Common myeloid progenitor, CD34-positive (primary cell): ENCODE measurements around the gene IQCC.

Source experiments
- CTCF ChIA-PET: fragments of 350-600 bp; sonication (Branson Sonifier 250); formaldehyde crosslinking; loops from one replicate; lab custom pipeline; 2021; ENCODE audit warnings: antibody characterized with exemption; lab: Charles Lee
- POLR2A ChIA-PET: fragments of 350-600 bp; sonication (Branson Sonifier 250); formaldehyde crosslinking; loops from one replicate; lab custom pipeline; 2021; ENCODE audit warnings: antibody characterized with exemption; lab: Charles Lee
- DNase-seq, 3 donors: peaks; one replicate each; pipeline versions ENCODE4 v3.0.0 to v3.0.0-alpha.2; 2013
- H3K27ac ChIP-seq, 2 experiments: 1 replicate in 1 of 2; 2 replicates in 1 of 2; pipeline ENCODE4 v1.7.0; 2013; ENCODE audit warnings: inconsistent platforms in 2 of 2, low read length in 2 of 2, mild to moderate bottlenecking in 2 of 2, low read depth in 1 of 2, moderate library complexity in 1 of 2; ENCODE audit not compliant: severe bottlenecking in 2 of 2, insufficient read depth in 1 of 2, poor library complexity in 1 of 2
- H3K27me3 ChIP-seq, 5 experiments: replicated peaks in 2 of 5; 1 replicate in 3 of 5; 2 replicates in 2 of 5; pipeline versions ENCODE4 v1.6.1 to v1.7.0; 2013; ENCODE audit warnings: low read length in 4 of 5, mild to moderate bottlenecking in 2 of 5, moderate library complexity in 2 of 5, inconsistent platforms in 1 of 5; ENCODE audit not compliant: insufficient read depth in 5 of 5, control insufficient read depth in 4 of 5
- H3K36me3 ChIP-seq, 4 experiments: 1 replicate in 2 of 4; 2 replicates in 2 of 4; pipeline versions ENCODE4 v1.6.1 to v1.7.0; 2013; ENCODE audit warnings: low read length in 3 of 4, control low read depth in 1 of 4, mild to moderate bottlenecking in 1 of 4; ENCODE audit not compliant: control insufficient read depth in 4 of 4, insufficient read depth in 4 of 4
- H3K4me1 ChIP-seq, 4 experiments: 1 replicate in 3 of 4; 2 replicates in 1 of 4; pipeline versions ENCODE4 v1.6.1 to v1.7.1; 2013; ENCODE audit warnings: low read length in 3 of 4, mild to moderate bottlenecking in 3 of 4, control low read depth in 1 of 4, inconsistent platforms in 1 of 4, moderate library complexity in 1 of 4; ENCODE audit not compliant: control insufficient read depth in 4 of 4, insufficient read depth in 4 of 4; ENCODE audit errors: control extremely low read depth in 1 of 4
- H3K4me3 ChIP-seq, 7 experiments: 1 replicate in 4 of 7; 2 replicates in 3 of 7; pipeline versions ENCODE4 v1.5.1 to v1.7.0; 2013; ENCODE audit warnings: mild to moderate bottlenecking in 7 of 7, low read length in 6 of 7, moderate library complexity in 6 of 7, inconsistent platforms in 2 of 7, low read depth in 2 of 7, control low read depth in 1 of 7; ENCODE audit not compliant: insufficient read depth in 4 of 7, control insufficient read depth in 1 of 7; ENCODE audit errors: extremely low read depth in 1 of 7
- H3K9me3 ChIP-seq, 5 experiments: 1 replicate in 4 of 5; 2 replicates in 1 of 5; pipeline versions ENCODE4 v1.6.1 to v1.7.1; 2013; ENCODE audit warnings: low read length in 4 of 5, mild to moderate bottlenecking in 2 of 5, inconsistent platforms in 1 of 5, low read depth in 1 of 5, moderate library complexity in 1 of 5; ENCODE audit not compliant: control insufficient read depth in 4 of 5, insufficient read depth in 2 of 5; ENCODE audit errors: control extremely low read depth in 1 of 5
- WGBS: methylation state at CpG from one replicate; pipeline ENCODE4 v1.1.5; 2013; ENCODE audit not compliant: insufficient coverage; 5-methylcytosine and 5-hydroxymethylcytosine counted together

Gene IQCC

DNA sequence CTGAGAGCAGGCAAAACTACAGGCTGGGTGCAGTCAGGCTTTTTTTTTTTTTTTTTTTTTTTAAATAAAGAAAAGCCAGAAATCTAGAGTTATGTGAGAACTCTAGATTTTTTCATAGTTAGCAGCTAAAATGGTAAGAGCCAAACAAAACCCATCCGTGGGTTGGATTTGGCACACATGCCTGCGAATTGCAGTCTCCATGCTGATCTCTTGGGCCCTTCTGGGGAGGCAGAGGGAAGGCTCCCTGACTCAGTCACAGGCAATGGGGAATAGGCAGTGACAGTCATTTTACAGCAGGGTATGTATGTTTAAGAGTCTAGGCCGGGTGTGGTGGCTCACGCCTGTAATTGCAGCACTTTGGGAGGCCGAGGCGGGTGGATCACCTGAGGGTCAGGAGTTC, 23.4 kb upstream of the IQCC start:
- Histone ChIP-seq H3K4me3 (no peak overlapping the region), H3K9me3 (no peaks in the 10 kb centered on the region), H3K27ac (no peak overlapping the region), H3K27me3 (no peaks in the 10 kb centered on the region), H3K36me3 (peaks cover 12 to 52% (median 31%) of the 10 kb centered on the region in 4 experiments), H3K4me1 (peaks cover 0 to 48% (median 35%) of the 10 kb centered on the region in 4 experiments)
- ChIA-PET POLR2A (no interaction called here), CTCF (interaction anchor here (1.1 to 1.4 kb wide), 4 partner anchors 8 to 34 kb away, joined by 3 to 4 read pairs (median 3); no protein-coding TSS in a partner anchor)
- DNase-seq = no peak
- 98% methylated on average over 5 of the region's 6 CpGs for WGBS

GRCh38 chr1:32184650-32185049, 20.8 kb upstream of the IQCC start:
- H3K4me3 ChIP-seq = no peak overlapping the region
- H3K36me3 ChIP-seq = peaks cover 19 to 77% (median 55%) of the 10 kb centered on the region in 4 experiments
- H3K27ac ChIP-seq = no peak overlapping the region
- peaks cover 0 to 39% (median 26%) of the 10 kb centered on the region in 4 experiments for H3K4me1 ChIP-seq
- no peaks in the 10 kb centered on the region for H3K9me3 ChIP-seq
- ChIA-PET CTCF (interaction anchor here (0.5 to 2.5 kb wide), 6 partner anchors 9 to 97 kb away, joined by 3 to 9 read pairs (median 3); no protein-coding TSS in a partner anchor), POLR2A (interaction anchor here (1.0 kb wide), 1 partner anchor 8 kb away, joined by 3 read pairs; no protein-coding TSS in a partner anchor)
- peak in 2 of 3 donors; percentile 48 to 49 for DNase-seq
- H3K27me3 ChIP-seq = no peaks in the 10 kb centered on the region

- CTCF ChIA-PET = interaction anchor here (2.5 kb wide), 1 partner anchor 11 kb away, joined by 9 read pairs; no protein-coding TSS in a partner anchor
- no peak for DNase-seq
- H3K27me3 ChIP-seq = no peaks in the 10 kb centered on the region
- peaks cover 0 to 25% (median 15%) of the 10 kb centered on the region in 4 experiments for H3K4me1 ChIP-seq
- no peak overlapping the region for H3K4me3 ChIP-seq
- POLR2A ChIA-PET = no interaction called here
- H3K27ac ChIP-seq = no peak overlapping the region
- WGBS = 94% methylated on average over 2 of the region's 2 CpGs
- H3K9me3 ChIP-seq = no peaks in the 10 kb centered on the region
- peaks cover 21 to 82% (median 64%) of the 10 kb centered on the region in 4 experiments for H3K36me3 ChIP-seq
Measured at GRCh38 chr1:32186077-32186476, 19.4 kb upstream of the IQCC start.

DNA sequence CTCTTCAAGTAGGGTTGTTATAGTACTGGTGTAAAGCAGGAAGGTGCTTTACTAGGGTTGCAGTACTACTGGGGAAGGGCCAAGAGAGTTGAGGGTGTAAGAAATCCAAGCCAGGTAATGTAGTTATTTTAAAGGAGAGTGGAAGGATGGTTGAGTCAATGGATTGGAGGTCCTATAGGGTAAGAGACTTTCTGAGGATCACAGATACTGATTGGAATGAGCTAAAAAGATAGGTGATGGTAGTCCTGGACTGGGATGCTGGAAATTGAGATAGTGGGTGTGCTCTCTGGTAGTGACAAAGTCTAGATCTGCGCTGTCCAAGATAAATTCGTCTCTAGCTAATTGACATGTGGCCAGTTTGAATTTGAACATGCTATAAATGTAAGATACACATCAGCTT, 19.0 kb upstream of the IQCC start:
- CTCF ChIA-PET = interaction anchor here (2.5 kb wide), 1 partner anchor 10 kb away, joined by 9 read pairs; no protein-coding TSS in a partner anchor
- POLR2A ChIA-PET = no interaction called here
- Histone ChIP-seq H3K27me3 (no peaks in the 10 kb centered on the region), H3K9me3 (no peaks in the 10 kb centered on the region), H3K4me3 (no peak overlapping the region), H3K36me3 (peaks cover 21 to 82% (median 64%) of the 10 kb centered on the region in 4 experiments), H3K4me1 (peaks cover 0 to 21% (median 11%) of the 10 kb centered on the region in 4 experiments), H3K27ac (no peak overlapping the region)
- no peak for DNase-seq
- 100% methylated on average over 1 of the region's 2 CpGs for WGBS

DNA sequence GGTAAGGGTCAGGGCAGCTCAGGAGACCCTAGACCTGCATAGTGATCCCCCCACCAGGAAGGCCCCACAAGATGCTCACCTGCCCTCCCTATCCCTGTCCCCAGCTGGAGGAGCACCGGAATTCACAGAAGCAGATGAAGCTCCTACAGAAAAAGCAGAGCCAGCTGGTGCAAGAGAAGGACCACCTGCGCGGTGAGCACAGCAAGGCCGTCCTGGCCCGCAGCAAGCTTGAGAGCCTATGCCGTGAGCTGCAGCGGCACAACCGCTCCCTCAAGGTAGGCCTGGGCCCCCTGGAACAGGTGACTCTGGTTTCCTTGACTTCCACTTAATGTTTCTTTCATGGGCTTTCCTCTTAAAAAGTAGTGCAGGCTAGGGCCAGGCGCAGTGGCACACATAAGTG, 17.6 kb upstream of the IQCC start:
- no peaks in the 10 kb centered on the region for H3K9me3 ChIP-seq
- ChIA-PET CTCF (no interaction called here), POLR2A (interaction anchor here (0.8 kb wide), 1 partner anchor 13 kb away, joined by 3 read pairs; the partner anchor contains the start of gene CCDC28B)
- 97% methylated on average over 9 of the region's 9 CpGs for WGBS
- H3K4me1 ChIP-seq = peaks cover 0 to 15% (median 7%) of the 10 kb centered on the region in 4 experiments
- H3K36me3 ChIP-seq = peaks cover 25 to 85% (median 69%) of the 10 kb centered on the region in 4 experiments
- H3K27me3 ChIP-seq = no peaks in the 10 kb centered on the region
- no peak overlapping the region for H3K27ac ChIP-seq
- no peak overlapping the region for H3K4me3 ChIP-seq
- no peak for DNase-seq

- no peaks in the 10 kb centered on the region for H3K27me3 ChIP-seq
- H3K4me3 ChIP-seq = no peak overlapping the region
- peaks cover 18 to 97% (median 87%) of the 10 kb centered on the region in 4 experiments for H3K36me3 ChIP-seq
- DNase-seq = no peak
- CTCF ChIA-PET = interaction anchor here (0.9 to 2.2 kb wide), 3 partner anchors 9 to 20 kb away, joined by 3 to 8 read pairs (median 4); partner anchors contain the start of gene CCDC28B
- peaks cover 0 to 16% (median 11%) of the 10 kb centered on the region in 4 experiments for H3K4me1 ChIP-seq
- POLR2A ChIA-PET = interaction anchor here (0.6 to 0.8 kb wide), 2 partner anchors 8 to 25 kb away, joined by 3 read pairs; no protein-coding TSS in a partner anchor
- H3K27ac ChIP-seq = no peak overlapping the region
- 97% methylated on average over 7 of the region's 8 CpGs for WGBS
- H3K9me3 ChIP-seq = no peaks in the 10 kb centered on the region
Measured at GRCh38 chr1:32192220-32192948, 13.1 kb upstream of the IQCC start.

DNA sequence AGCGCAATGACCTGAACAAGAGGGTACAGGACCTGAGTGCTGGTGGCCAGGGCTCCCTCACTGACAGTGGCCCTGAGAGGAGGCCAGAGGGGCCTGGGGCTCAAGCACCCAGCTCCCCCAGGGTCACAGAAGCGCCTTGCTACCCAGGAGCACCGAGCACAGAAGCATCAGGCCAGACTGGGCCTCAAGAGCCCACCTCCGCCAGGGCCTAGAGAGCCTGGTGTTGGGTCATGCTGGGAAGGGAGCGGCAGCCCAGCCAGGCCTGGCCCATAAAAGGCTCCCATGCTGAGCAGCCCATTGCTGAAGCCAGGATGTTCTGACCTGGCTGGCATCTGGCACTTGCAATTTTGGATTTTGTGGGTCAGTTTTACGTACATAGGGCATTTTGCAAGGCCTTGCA, 10.5 kb upstream of the IQCC start:
- Histone ChIP-seq H3K36me3 (peaks cover 9 to 84% (median 73%) of the 10 kb centered on the region in 4 experiments), H3K27me3 (no peaks in the 10 kb centered on the region), H3K9me3 (no peaks in the 10 kb centered on the region), H3K4me3 (no peak overlapping the region), H3K27ac (no peak overlapping the region), H3K4me1 (peaks cover 0 to 21% (median 14%) of the 10 kb centered on the region in 4 experiments)
- ChIA-PET POLR2A (no interaction called here), CTCF (interaction anchor here (0.8 to 8.7 kb wide), 3 partner anchors 21 to 86 kb away, joined by 3 to 48 read pairs (median 4); no protein-coding TSS in a partner anchor)
- 94% methylated on average over 6 of the region's 6 CpGs for WGBS
- DNase-seq = no peak
